ENCODE measurements around the gene RGS4. TPM values are rescaled to one million over a fixed set of nuclear protein-coding genes. Genes with fewer than 3 reads are reported as not detected.
"Not testable (repeated sequence)": the region's sequence is repeated elsewhere in the genome, so short reads cannot be mapped to it uniquely, and the experiment has no call there.

Gene RGS4
- total RNA-seq, 3 donors from 2014 or later = 0.46 to 11.1 (median 1.5) TPM

GRCh38 chr1:163083690-163084089 lies 14.5 kb downstream of the RGS4 start:
- ATAC-seq (no peak), DNase-seq (no peak)
- Histone ChIP-seq H3K4me1 (ENCODE audit: low read depth) (no peaks in the 10 kb centered on the region), H3K4me3 (no peak overlapping the region), H3K9me3 (no peaks in the 10 kb centered on the region), H3K36me3 (ENCODE audit: low read depth) (no peaks in the 10 kb centered on the region)
- no peak for TF ChIP-seq CTCF (IDR thresholded peaks at IDR 0.05)
- intact Hi-C loops (cut with DNase I, micrococcal nuclease) = no loop called here

- intact Hi-C loops (cut with DNase I, micrococcal nuclease) = no loop called here
- Histone ChIP-seq H3K4me3 (no peak overlapping the region), H3K9me3 (no peaks in the 10 kb centered on the region), H3K4me1 (ENCODE audit: low read depth) (no peaks in the 10 kb centered on the region), H3K36me3 (ENCODE audit: low read depth) (no peaks in the 10 kb centered on the region)
- TF ChIP-seq CTCF (IDR thresholded peaks at IDR 0.05) = no peak
- ATAC-seq (no peak), DNase-seq (no peak)
Observed at GRCh38 chr1:163084330-163084729, 15.2 kb downstream of the RGS4 start.

GRCh38 chr1:163085041-163085903 lies 16.1 kb downstream of the RGS4 start:
- no peaks in the 10 kb centered on the region for H3K9me3 ChIP-seq
- no peak for TF ChIP-seq CTCF (IDR thresholded peaks at IDR 0.05)
- no peaks in the 10 kb centered on the region for H3K4me1 ChIP-seq (ENCODE audit: low read depth)
- ATAC-seq (no peak), DNase-seq (no peak)
- intact Hi-C loops (cut with DNase I, micrococcal nuclease) = no loop called here
- no peak overlapping the region for H3K4me3 ChIP-seq
- no peaks in the 10 kb centered on the region for H3K36me3 ChIP-seq (ENCODE audit: low read depth)

- H3K4me1 ChIP-seq (ENCODE audit: low read depth) = no peaks in the 10 kb centered on the region
- no peak overlapping the region for H3K4me3 ChIP-seq
- no peak for DNase-seq
- H3K9me3 ChIP-seq = no peaks in the 10 kb centered on the region
- intact Hi-C loops (cut with DNase I, micrococcal nuclease) = no loop called here
- H3K36me3 ChIP-seq (ENCODE audit: low read depth) = no peaks in the 10 kb centered on the region
- no peak for TF ChIP-seq CTCF (IDR thresholded peaks at IDR 0.05)
- ATAC-seq = no peak
Observed at GRCh38 chr1:163085904-163086268, 16.7 kb downstream of the RGS4 start.

GRCh38 chr1:163089117-163089516 lies 20.0 kb downstream of the RGS4 start:
- H3K4me1 ChIP-seq (ENCODE audit: low read depth); H3K4me3 ChIP-seq; ATAC-seq; DNase-seq; intact Hi-C loops (cut with DNase I, micrococcal nuclease); H3K36me3 ChIP-seq (ENCODE audit: low read depth); H3K9me3 ChIP-seq: not testable (repeated sequence)

- no peaks in the 10 kb centered on the region for H3K36me3 ChIP-seq (ENCODE audit: low read depth)
- no peaks in the 10 kb centered on the region for H3K9me3 ChIP-seq
- H3K4me1 ChIP-seq (ENCODE audit: low read depth) = no peaks in the 10 kb centered on the region
- no peak for ATAC-seq
- no peak for DNase-seq
- intact Hi-C loops (cut with DNase I, micrococcal nuclease) = no loop called here
- no peak for TF ChIP-seq CTCF (IDR thresholded peaks at IDR 0.05)
- no peak overlapping the region for H3K4me3 ChIP-seq
Observed at GRCh38 chr1:163090321-163090945, 21.3 kb downstream of the RGS4 start.
